ENCODE results near the gene SLC15A1. TPM values are rescaled to one million over a fixed set of nuclear protein-coding genes. Genes with fewer than 3 reads are reported as not detected.

SLC15A1 gene
- total RNA-seq, 1 experiment from 2014 or later: 2.6 TPM

GRCh38 chr13:98798849-98799645, 46.6 kb upstream of the SLC15A1 start:
- no peak overlapping the region for H3K9ac ChIP-seq (ENCODE audit: low read length)
- H3K79me2 ChIP-seq (ENCODE audit: insufficient read depth, low read length): no peaks in the 10 kb centered on the region
- intact Hi-C loops (cut with micrococcal nuclease): no loop called here
- no peak overlapping the region for H3K4me3 ChIP-seq (replicated peaks in 1 of 2; ENCODE audit: low read depth in 1 of 2, low read length in 2 of 2)
- no peak overlapping the region for H3K27ac ChIP-seq (ENCODE audit: low read depth, low read length)
- no TSS peak for BruUV-seq (replicated peaks)
- DNase-seq (ENCODE audit: low read depth, low spot score) (no peak), ATAC-seq (no peak)
- ChIA-PET POLR2A (no interaction called here), RAD21 (ENCODE audit: low non-redundant PET in 1 of 2, low total read pairs in 2 of 2, uncharacterized antibody in 2 of 2, unreplicated experiment in 2 of 2) (no interaction called here), CTCF (no interaction called here)
- peaks cover 0 to 4% of the 10 kb centered on the region in 2 experiments; a peak in 2 of 4 replicates for H3K36me3 ChIP-seq (ENCODE audit: control insufficient read depth in 1 of 2, insufficient read depth in 2 of 2, low read length in 2 of 2)
- no peaks in the 10 kb centered on the region for H4K20me1 ChIP-seq (ENCODE audit: insufficient read depth)
- H2AFZ ChIP-seq (ENCODE audit: low read depth, low read length, poor library complexity, severe bottlenecking): no peak overlapping the region
- H3K4me1 ChIP-seq (ENCODE audit: control insufficient read depth in 1 of 2, insufficient read depth in 2 of 2, low read length in 2 of 2): no peaks in the 10 kb centered on the region
- no peaks in the 10 kb centered on the region for H3K9me3 ChIP-seq (ENCODE audit: control insufficient read depth in 1 of 2, insufficient read depth in 1 of 2, low read depth in 1 of 2, low read length in 2 of 2)
- no peak overlapping the region for H3K4me2 ChIP-seq (ENCODE audit: low read length)
- no peaks in the 10 kb centered on the region for H3K27me3 ChIP-seq (ENCODE audit: insufficient read depth, low read length)
- TF ChIP-seq MAX (IDR thresholded peaks at IDR 0.05) (no peak), EZH2phosphoT487 (IDR thresholded peaks at IDR 0.05; ENCODE audit: borderline replicate concordance) (no peak), CEBPB (IDR thresholded peaks at IDR 0.05; ENCODE audit: low read depth) (no peak), CBX3 (IDR thresholded peaks at IDR 0.05; ENCODE audit: low read depth) (no peak), ATF3 (IDR thresholded peaks at IDR 0.05) (no peak), FOSL1 (IDR thresholded peaks at IDR 0.05; ENCODE audit: low read depth) (no peak), ZBTB33 (IDR thresholded peaks at IDR 0.05; ENCODE audit: extremely low read depth, insufficient replicate concordance, low read length) (no peak), REST (IDR thresholded peaks at IDR 0.05; ENCODE audit: low read depth) (no peak), RAD21 (IDR thresholded peaks at IDR 0.05; ENCODE audit: low read depth) (no peak), POLR2AphosphoS5 (IDR thresholded peaks at IDR 0.05; ENCODE audit: low read depth, low read length) (no peak), ELF1 (IDR thresholded peaks at IDR 0.05; ENCODE audit: borderline replicate concordance, low read depth) (no peak), EGR1 (IDR thresholded peaks at IDR 0.05; ENCODE audit: low read depth) (no peak), SRF (IDR thresholded peaks at IDR 0.05; ENCODE audit: low read depth) (no peak)
- H3K9me2 ChIP-seq (ENCODE audit: insufficient read depth): no peaks in the 10 kb centered on the region

All from HCT116 (cell line).